NCI-H2107 treated with DMSO at 0.1 percent for 48 hours (cell line): ENCODE data around the gene IVD.
"Not testable (repeated sequence)": the region's sequence is repeated elsewhere in the genome, so short reads cannot be mapped to it uniquely, and the experiment has no call there.

Experiments used
- DNase-seq: peaks from one replicate; lab custom pipeline; 2025; ENCODE audit not compliant: unreplicated experiment; lab: John Stamatoyannopoulos, UW

Gene IVD

DNA sequence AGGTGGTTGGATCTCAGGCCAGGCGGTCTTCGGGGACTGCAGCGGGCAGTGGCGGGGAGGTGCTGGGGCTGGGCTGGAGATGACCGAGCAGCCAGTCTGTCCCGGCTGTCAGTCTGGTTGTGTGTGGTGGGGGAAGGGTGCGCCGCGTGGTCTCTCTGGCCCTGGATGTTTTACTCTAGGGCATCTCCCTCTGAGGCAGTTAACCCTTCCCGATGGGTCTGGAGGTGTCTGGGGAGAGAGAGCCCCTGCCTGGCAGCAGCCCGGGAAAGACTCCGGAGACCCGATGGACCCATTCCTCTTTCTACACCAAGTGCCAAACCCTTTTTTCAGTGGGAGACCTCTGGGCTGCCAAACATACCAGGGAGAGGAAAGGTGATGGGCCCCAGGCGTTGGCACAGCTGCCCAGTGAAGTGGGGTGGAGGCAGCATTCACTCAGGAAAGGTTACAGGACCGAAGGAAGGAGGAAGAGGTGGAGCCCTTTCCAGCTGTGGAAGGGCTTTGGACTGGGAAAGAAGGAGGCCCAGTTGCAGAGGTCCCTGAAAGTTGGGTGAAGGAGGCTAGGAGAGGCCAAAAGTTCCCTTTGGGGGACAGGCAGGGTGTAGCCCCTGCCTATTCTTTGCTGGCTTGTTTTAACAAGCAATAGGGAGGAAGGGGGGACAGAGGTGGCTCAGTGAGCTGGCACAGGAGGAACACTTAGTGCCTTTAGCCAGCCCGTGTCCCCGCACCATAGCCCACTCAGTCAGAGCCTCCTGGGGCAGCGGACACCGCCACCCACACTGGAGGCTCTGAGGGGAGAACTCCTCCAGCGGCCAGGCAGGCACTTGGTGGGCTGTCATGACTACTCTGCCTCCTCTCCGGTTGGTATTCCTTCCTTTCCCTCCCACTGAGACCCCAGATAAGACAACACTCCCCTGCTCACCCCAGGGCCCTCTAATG lies 32.4 kb downstream of the IVD start:
- no peak for DNase-seq

DNA sequence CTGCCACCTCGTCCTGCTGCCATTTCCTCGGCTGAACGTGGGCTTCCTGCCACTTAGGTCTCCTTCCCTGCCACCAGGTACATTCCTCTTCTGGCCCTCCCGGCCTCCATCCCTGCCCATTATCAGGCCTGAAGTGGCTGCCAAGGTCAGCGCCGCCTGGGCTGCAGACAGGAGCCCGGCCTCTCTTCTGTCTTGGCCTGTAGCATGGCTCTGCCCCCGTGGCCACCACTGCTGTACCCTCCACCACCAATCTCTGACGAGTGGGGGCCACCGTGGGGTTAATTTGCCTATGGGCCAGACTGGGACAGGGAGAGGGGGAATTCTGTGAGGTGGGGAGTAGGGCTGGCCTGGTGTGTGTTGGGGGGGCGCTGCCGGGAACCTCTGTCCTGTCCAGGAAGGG lies 33.1 kb downstream of the IVD start:
- no peak for DNase-seq

DNA sequence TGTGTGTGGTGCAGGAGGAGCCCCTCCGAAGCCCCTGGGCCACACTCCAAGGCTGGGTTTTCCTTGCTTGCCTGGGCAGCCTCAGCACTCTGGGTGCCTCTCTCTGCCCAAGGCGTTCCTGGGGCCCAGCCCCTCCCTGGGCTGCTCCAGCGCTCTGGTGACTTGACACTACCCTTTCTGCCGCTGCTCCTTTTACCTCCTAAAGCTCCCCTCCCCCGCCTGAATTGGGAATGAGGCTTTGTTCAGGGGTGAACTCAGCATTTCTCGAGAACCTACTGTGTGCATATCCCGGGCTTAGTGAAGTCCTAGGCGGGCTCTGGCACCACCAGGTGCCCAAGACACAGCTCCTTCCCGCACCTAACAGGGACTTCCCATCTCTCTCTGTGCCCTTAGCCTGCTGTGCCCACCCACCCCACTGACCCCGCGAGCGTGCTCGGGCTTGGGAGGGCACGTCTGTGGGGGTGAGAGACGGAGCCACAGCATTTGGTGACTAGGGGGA lies 33.9 kb downstream of the IVD start:
- DNase-seq, result peak; percentile 5

DNA sequence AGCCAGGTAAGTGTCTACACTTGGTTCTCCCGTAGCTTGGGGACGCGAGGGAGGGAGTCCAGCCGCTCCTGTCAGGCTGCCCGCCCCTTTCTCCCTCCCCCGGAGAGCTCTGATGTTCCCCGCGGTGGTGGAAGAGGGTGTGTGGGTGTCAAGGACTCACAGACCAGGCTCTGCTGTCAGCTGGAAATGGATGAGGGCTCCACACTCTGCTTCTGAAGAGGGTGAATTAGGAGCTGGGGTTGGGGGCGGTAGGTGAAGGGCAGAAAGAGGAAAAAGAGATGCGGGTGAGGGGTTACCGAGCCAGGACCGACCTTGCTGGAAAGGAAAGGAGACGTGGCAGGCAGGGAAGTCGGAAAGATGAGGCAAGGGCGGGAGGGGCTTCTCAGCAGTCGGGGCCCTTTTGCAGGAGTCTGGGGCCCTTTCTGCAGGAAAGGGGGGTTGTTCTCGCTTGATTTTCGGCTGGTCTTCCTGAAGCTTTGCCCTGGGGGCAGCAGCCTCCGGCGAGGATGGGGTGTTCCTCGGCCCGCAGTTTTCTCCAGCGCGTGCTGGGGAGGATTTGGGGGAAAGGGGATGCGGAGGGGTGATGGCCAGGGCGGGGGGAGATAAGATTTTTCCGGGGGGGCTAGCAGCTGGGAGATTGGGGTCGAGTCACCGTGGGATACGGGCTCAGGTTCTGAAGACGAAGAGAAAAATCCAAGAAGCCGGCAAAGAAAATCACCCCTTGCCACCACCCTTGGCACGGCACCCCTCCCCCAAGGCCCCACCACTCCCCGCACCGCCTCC lies 34.6 kb downstream of the IVD start:
- peak; percentile 7 for DNase-seq

DNA sequence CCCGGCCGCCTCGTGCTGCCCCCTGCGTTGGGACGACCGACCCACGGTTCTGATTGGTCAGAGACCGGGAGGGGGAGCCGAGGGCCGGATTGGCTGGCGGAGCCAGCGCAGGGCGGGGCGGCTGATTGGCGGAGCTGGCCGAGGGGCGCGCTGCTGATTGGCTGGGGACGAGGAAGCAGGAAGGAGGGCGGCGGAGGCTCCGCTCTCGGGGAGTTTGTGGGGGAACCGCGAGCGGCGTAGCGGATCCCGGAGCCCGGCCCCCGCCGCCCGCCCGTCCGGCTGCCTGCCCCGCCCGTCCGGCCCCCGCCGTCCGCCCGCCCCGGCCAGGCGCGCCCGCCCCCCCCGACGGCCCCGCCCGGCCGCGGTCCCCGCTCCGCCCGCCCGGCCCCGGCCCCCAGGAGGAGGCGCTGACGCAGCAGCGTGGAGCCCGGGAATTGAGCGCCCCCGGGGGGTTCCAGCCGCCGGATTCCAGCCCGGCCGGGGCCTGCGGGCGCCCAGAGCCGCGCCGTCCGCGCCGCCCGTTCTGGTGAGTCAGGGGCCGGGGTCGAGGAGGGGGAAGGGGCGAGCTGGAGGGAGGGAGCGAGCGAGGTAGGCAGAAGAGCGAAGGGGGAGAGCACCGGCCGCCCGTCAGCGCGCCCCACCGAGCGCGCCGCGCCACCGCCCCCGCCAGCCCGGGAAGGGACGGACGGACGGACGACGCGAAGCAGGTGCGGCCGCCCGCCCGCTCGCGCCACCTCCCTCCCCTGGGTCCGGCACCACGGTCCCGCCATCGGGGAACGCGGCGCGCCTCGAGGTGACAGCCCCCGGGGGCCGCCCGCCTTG lies 35.4 kb downstream of the IVD start, which contains the start of gene BAHD1:
Gene BAHD1, plus strand, starts transcription at position 211 of the 822 bp plus-strand sequence. CDS start 17,512 bp downstream, outside the sequence.
- DNase-seq, result peak; percentile 66

DNA sequence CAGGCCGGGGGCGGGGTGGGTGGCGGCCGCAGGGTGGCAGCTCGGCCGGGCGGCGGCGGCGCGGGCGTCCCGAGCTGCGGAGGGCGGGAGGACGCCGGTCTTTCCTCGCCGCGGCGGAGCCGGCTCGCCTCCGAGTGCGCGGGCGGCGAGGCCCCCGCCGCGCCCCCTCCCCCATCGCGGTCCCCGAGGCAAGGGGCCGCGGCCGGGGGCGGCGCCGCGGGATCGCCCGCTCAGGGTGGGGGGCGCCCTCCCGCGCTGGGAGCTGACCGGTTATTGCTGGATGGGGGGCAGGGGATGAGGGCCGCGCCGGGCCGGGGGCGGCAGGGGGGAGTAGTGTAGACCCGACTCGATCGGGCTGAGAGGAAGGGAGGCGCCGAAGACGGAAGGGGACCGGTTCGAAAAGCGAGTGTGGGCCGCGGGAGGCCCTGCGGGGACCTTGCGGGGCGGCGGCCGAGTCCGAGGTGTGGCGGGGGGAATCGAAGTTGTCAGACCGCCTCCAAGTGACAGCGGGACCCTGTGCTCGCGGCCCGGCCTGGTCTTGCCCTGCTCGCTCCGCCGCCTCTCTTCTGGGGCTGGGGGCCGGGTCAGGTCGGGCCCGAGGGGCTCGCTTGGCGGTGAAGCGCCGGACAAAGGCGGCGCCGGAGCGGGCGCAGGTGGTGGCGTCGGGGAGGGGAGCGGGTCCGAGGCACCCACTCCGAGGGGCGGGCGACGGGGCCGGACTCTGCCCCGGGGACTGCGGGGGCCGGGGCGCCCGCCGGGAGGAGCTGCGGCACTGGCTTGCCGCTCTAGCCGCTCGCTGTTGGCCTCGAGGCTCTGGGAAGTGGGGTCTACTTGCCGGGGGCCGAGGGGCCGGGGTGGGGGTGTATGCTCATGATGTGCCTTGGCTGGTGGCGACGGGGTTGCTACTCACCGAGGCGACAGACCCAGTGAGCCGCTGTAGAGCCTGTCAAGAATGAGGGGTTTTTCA lies 36.3 kb downstream of the IVD start:
- no peak for DNase-seq

DNA sequence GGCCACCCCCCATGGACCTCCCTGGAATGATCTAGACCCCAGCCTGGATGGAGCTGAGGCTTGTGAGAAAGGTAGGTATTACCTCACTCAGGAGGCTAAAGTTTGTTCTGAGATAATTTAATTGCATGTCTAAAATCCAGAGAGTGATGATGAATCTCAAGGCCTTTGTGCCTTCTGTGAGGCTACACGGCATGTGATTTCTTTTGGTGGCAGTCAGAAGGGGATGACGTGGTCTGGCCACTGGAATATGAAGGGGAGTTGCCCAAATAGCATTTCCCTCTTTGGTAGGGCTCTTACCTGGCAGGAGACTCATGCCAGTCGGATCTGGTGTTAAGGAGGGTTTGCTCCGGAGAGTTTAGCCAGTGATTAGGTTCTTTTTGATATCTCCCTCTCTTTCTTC lies 37.7 kb downstream of the IVD start:
- no peak for DNase-seq

DNA sequence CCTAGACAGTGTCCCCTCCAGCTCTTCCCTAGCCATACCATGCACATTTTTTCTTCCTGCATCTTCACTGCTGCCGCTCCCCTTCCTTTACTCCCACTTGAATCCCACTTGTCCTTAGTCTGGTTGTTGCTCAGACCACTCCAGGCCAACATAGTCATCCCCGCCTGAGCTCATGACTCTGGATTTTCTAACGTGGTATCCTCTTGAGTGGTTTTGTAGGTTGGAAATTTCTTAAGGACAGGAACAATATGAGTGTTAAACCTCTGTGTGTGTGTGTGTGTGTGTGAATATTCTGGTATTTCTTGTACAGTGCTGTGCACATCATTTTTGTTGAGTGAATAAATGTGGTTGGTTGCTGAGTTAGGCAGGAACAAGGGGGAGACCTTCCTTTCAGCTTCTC lies 38.3 kb downstream of the IVD start:
- DNase-seq, result no peak

DNA sequence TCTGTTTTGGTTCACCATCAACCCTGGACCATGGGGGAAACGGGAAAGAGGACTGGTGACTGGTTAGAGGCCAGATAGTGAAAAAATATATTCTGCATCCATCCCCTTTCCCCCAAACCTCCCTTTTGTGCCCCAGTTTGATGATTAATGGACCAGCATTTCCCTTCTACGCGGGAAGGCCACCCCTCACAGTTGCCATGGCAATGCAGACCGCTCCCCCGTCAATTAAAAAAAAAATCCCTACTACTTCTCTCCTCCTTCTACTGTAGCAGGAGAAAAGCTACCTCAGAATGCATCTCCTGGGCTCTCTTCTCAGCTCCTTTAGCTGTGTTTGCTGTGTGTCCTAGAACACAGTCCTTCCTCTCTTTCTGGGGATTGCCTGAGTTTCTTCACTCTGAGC lies 39.1 kb downstream of the IVD start:
- no peak for DNase-seq

DNA sequence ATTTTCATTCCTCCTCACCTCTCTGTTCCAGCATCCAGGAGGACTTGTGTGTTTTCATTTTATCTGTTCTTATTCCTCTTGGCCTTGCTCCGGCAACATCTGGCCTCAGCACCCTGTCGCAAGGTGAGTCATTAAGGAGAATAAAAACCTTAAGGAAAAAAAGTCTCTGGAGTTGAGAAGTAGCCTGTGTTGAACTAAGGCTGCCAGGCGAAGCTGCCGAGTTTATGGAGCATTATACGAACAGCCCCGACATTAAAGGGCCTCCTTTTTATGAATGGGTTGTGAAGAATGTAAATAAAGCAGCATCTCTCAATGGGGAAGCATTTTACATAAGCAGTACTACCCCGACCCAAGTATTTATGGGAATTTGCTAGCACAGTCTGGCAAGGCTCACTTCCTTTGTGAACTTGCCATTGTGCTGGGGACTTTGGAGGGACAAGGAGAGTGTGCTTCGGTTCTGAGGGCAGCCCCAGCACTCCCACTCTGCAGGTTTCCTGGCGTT lies 39.9 kb downstream of the IVD start:
- no peak for DNase-seq

DNA sequence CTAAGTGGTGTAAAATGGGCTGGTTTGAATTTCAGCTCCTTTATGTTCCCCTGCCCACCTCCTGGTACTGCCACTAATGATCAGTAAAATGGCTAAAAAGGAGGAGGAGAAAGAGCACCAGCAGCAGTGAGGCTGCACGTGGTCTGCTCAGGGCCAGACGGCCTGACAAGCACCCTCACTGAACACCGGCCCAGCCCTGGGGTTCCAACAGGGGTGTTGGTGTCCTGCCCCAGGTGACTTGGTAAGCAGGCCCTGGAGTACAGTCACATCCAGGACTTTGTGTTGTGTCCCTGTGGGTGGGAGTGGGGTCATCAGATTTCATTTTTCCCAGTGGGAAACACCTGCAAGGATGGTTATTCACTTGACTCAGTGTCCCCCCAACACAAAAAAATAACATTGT lies 40.5 kb downstream of the IVD start:
- no peak for DNase-seq

DNA sequence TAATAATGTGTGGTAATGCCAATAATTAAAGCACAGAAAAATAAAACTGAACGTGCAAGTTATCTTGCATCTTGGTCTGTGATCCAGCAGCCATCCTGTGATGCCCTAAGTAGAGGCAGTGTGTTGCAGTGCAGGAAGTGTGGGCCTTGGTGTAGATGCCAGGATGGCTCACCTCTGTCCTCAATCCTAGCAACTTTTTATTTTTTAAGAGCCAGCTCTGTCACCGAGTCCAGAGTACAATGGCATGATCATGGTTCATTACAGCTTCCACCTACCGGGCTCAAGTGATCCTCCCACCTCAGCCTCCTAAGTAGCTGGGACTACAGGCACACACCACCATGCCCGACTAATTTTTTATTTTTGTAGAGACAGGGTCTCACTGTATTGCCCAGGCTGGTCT lies 42.8 kb downstream of the IVD start:
- no peak for DNase-seq

DNA sequence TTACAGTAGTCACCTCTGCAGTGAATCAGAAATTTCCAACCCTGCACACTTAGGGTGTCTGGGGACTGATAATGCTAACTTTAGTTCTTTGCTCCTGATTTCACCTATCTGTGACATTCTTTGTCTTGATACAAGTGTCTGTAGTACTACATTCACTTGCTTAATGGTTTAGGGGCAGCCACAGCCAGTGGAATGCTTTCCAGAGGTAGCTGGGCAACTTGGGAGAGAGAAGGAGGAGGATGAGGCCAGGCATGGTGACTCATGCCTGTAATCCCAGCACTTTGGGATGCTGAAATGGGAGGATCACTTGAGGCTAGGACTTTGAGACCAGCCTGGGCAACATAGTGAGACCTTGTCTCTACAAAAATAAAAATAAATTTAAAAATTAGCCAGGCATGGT lies 43.7 kb downstream of the IVD start:
- no peak for DNase-seq

DNA sequence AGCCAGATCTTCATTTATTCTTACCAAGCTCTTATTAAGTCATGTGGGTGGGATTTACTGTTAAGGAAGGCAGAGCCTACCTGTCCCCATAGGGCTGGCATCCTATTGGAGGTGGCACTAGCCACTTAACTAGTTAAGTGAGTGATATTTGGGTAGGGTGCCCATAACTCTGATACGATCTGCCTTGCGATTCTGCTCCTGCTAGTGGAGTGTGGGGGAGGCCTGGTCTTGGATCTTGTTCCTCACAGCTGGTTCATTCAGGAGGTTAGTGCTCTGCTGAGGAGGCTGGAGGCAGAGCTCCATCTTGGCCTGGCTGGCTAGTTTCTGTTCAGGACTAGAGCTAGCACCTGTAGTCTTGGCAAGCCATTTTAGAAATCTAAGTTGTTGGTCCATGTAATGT lies 44.5 kb downstream of the IVD start:
- no peak for DNase-seq

DNA sequence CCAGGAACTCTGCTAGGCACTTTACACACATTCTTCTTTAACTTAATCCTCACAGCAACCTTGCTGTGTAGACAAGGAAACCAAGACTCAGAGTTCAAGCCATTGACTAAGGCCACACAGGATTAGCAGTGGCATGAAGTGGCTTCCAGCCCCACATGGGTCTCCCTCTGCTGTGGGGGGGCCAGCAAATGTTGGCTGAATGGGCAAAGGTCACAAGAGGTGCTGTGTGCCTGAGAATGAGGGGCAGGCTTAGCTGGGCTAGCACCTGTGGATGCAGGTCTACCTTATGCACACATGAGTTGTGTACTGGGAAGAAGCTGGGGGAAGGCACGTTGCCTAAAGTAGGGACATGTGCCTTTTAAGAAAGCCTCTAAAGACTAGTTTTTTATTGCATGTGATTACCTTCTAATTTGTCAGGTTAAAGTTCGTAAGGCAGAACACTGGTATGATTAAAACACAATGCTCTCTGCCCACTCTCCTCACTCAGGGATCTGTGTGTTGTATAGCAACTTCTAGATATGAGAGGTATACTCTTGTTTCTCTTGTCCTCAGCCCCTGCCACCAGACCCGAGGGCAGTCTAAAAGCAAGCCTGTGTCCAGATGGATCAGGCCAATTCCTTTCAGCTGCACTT lies 46.0 kb downstream of the IVD start:
- no peak for DNase-seq

DNA sequence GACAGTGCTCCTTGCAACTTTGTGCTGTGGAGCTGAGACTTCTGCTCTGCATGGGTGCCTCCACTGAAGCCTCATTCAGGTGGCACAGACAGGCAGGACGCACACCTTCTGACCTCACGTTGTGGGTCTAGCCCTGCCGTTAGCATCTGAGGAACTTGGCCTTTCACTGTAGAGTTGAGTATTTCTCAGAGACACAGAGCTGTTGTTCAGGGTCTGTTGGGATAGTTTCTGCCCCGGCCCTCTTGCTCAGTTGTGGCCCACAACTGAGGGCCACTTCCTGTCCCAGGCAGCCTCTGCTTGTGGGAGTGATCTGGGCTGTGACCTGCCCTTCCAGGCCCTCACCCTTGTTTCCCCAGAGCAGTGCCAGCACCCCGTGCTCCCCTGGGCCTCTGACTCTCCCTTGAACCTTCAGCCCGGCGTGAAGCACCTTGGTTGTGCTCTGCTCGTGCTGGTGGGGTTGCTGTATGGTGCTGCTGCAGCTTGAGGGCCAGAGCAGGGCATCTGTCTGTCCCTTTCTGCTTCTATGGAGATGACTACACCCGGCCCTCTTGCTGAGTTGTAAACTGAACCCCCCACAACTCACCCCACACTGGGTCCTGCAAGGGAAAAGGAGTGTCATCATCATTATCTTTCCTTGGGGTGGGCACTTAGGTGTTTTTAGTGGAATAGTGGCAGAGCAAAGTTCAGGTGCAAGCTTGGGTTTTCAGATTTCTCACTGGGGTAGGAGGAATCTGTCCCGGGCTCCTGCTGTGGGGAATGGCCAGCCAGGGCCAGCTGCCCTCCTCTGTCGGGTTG lies 46.9 kb downstream of the IVD start:
- DNase-seq, result no peak

DNA sequence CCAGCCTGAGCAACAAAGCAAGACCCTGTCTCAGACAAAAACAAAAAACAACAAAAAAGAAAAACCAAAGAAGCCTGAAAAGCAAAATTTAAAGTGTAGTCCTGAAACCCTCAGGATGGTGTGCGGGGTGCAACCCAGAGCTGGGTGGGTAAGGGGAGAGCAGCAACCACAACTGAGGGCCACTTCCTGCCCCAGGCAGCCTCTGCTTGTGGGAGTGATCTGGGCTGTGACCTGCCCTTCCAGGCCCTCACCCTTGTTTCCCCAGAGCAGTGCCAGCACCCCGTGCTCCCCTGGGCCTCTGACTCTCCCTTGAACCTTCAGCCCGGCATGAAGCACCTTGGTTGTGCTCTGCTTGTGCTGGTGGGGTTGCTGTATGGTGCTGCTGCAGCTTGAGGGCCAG lies 48.3 kb downstream of the IVD start:
- DNase-seq, result not testable (repeated sequence)

DNA sequence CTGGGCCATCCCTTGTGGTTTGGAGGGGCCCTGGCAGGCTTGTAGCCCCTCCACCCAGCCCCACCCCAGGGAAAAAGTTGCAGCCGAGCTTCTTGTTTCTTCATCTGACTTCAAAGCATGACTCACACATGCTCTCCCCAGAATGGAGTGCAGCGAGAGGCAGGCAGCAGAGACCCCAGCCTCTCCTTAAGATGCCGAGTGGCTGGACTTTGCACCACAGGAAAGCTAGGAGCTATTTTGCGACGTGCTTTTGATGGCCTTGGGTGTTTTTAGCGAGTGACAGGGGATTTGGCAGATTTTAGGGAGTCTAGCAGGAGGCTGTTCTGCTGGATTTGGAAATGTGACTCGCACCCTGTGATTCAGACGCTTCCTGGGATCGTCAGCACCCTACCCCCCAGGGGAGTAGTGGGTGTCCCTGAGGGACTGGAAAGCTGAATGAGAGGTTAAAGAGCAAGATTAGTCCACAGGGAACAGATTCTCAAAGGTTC lies 49.4 kb downstream of the IVD start:
- no peak for DNase-seq
